Astrocyte (in vitro differentiated cells and primary cell): Measurements from ENCODE around the gene PAX8. TPM values are rescaled to one million over a fixed set of nuclear protein-coding genes. Genes with fewer than 3 reads are reported as not detected.
"Not testable (repeated sequence)": the region's sequence is repeated elsewhere in the genome, so short reads cannot be mapped to it uniquely, and the experiment has no call there.

Experiments used
- DNase-seq: peaks from one replicate; pipeline ENCODE4 v3.0.0-alpha.2; 2010; ENCODE audit warnings: low read depth
- FAIRE-seq: peaks from 2 replicates; lab custom pipeline; 2011; peaks lifted over from hg19 to GRCh38; lab: Jason Lieb, UNC
- H2AFZ ChIP-seq: 2 replicates; pipeline ENCODE4 v1.6.0; 2012; ENCODE audit warnings: low read depth, low read length, inconsistent platforms
- H3K27ac ChIP-seq: 2 replicates; pipeline ENCODE4 v1.5.1; 2011; ENCODE audit warnings: low read depth, low read length, inconsistent platforms
- H3K27me3 ChIP-seq: 2 replicates; pipeline ENCODE4 v1.6.0; 2011; ENCODE audit warnings: low read length, inconsistent platforms; ENCODE audit not compliant: insufficient read depth
- H3K36me3 ChIP-seq: 2 replicates; pipeline ENCODE4 v1.5.1; 2011; ENCODE audit warnings: low read length, inconsistent platforms; ENCODE audit not compliant: insufficient read depth
- H3K4me1 ChIP-seq: 2 replicates; pipeline ENCODE4 v1.5.1; 2011; ENCODE audit warnings: low read length, inconsistent platforms; ENCODE audit not compliant: insufficient read depth
- H3K4me2 ChIP-seq: 2 replicates; pipeline ENCODE4 v1.6.0; 2012; ENCODE audit warnings: low read length, inconsistent platforms
- H3K4me3 ChIP-seq: 2 replicates; pipeline ENCODE4 v1.5.1; 2011; ENCODE audit warnings: low read depth, mild to moderate bottlenecking, low read length, inconsistent platforms; ENCODE audit not compliant: insufficient read depth
- H3K79me2 ChIP-seq: 2 replicates; pipeline ENCODE4 v1.6.0; 2012; ENCODE audit warnings: mild to moderate bottlenecking, low read length, inconsistent platforms; ENCODE audit not compliant: insufficient read depth
- H3K9ac ChIP-seq: 2 replicates; pipeline ENCODE4 v1.6.0; 2012; ENCODE audit warnings: mild to moderate bottlenecking, low read length, inconsistent platforms
- H3K9me3 ChIP-seq: 2 replicates; pipeline ENCODE4 v1.5.1; 2012; ENCODE audit warnings: low read depth, mild to moderate bottlenecking, low read length, inconsistent platforms; ENCODE audit not compliant: insufficient read depth
- H4K20me1 ChIP-seq: 2 replicates; pipeline ENCODE4 v1.6.0; 2012; ENCODE audit warnings: low read length, inconsistent platforms; ENCODE audit not compliant: insufficient read depth
- H3K27ac Mint-ChIP-seq: one replicate; pipeline ENCODE4 v1.8.0; 2021; ENCODE audit warnings: mild to moderate bottlenecking, mixed read lengths; ENCODE audit not compliant: unreplicated experiment
- H3K27me3 Mint-ChIP-seq: one replicate; pipeline ENCODE4 v1.8.0; 2021; ENCODE audit warnings: low read depth, mixed read lengths; ENCODE audit not compliant: unreplicated experiment
- H3K36me3 Mint-ChIP-seq: one replicate; pipeline ENCODE4 v1.8.0; 2021; ENCODE audit warnings: low read depth, mixed read lengths; ENCODE audit not compliant: unreplicated experiment
- H3K4me1 Mint-ChIP-seq: one replicate; pipeline ENCODE4 v1.8.0; 2021; ENCODE audit warnings: low read depth, mixed read lengths; ENCODE audit not compliant: unreplicated experiment
- H3K4me3 Mint-ChIP-seq: one replicate; pipeline ENCODE4 v1.8.0; 2021; ENCODE audit warnings: mild to moderate bottlenecking, moderate library complexity, mixed read lengths; ENCODE audit not compliant: unreplicated experiment
- H3K9me3 Mint-ChIP-seq: one replicate; pipeline ENCODE4 v1.8.0; 2021; ENCODE audit warnings: mild to moderate bottlenecking, mixed read lengths; ENCODE audit not compliant: unreplicated experiment
- CTCF ChIP-seq: IDR thresholded peaks from 2 replicates; pipeline ENCODE4 v1.5.1; 2011; ENCODE audit warnings: low read depth, mild to moderate bottlenecking, inconsistent platforms, low read length, moderate library complexity; ENCODE audit not compliant: insufficient read depth
- EZH2 ChIP-seq: IDR thresholded peaks from 2 replicates; pipeline ENCODE4 v1.6.1; 2012; ENCODE audit warnings: mild to moderate bottlenecking, low read length, inconsistent platforms; ENCODE audit not compliant: insufficient read depth
- total RNA-seq: library from RNA; stranded (reverse); gene quantifications from 2 replicates; pipeline ENCODE4 v1.2.1, GENCODE V29; 2021

The PAX8 gene
- total RNA-seq, 1 donor from 2014 or later = 0.48 TPM

DNA sequence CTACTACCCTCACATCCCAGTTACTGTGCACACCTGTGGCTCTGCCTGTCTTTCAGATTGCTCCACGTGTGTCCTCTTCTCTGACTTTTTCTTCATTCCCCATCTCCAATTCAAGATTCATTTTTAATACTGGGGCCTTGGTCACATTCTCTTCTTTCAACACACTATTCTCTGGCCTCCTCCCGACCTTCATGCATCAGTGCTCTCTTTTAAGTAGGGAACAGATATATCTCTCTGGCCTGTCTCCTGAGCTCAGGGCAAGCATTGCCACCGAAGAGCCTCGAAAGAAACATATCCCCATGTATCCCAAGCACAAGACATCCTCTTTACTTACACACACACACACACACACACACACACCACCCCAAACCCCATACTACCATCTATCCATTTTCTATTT lies 21.6 kb upstream of the PAX8 start:
- Mint-ChIP-seq H3K36me3 (no peaks in the 10 kb centered on the region), H3K27ac (no peak overlapping the region), H3K27me3 (peaks cover 27% of the 10 kb centered on the region), H3K9me3 (peaks cover 4% of the 10 kb centered on the region), H3K4me3 (no peak overlapping the region), H3K4me1 (no peaks in the 10 kb centered on the region)
- FAIRE-seq = no peak
- no peak for TF ChIP-seq CTCF
- TF ChIP-seq EZH2 = no peak
- Histone ChIP-seq H3K4me2 (no peak overlapping the region), H3K27ac (no peak overlapping the region), H3K27me3 (no peaks in the 10 kb centered on the region), H3K36me3 (no peaks in the 10 kb centered on the region), H3K79me2 (no peaks in the 10 kb centered on the region), H4K20me1 (no peaks in the 10 kb centered on the region), H3K9me3 (no peaks in the 10 kb centered on the region), H3K4me3 (no peak overlapping the region), H3K4me1 (no peaks in the 10 kb centered on the region), H2AFZ (no peak overlapping the region), H3K9ac (no peak overlapping the region)
- no peak for DNase-seq

DNA sequence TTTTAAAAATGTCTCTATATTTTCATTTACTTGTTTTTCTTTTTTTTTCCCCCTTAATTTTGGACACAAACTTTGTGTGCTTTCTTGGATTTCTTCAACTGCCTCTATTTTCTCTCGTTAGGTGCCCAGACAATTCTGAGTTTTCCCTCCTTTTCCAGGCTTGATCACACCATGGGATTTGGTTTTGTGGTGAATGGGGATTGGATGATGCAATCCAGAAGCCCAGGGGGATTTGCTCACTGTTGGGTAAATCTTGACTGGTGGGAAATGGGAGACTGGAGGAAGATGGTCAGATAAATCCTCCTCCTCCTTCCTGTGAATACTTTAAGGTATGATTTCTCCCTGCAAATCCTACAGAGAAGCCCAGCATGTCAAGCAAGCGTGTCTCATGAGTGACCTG lies 19.5 kb upstream of the PAX8 start:
- Histone ChIP-seq H3K27me3 (no peaks in the 10 kb centered on the region), H3K9ac (no peak overlapping the region), H3K36me3 (no peaks in the 10 kb centered on the region), H3K4me1 (no peaks in the 10 kb centered on the region), H3K4me2 (no peak overlapping the region), H3K79me2 (no peaks in the 10 kb centered on the region), H3K4me3 (no peak overlapping the region), H3K27ac (no peak overlapping the region), H4K20me1 (no peaks in the 10 kb centered on the region), H2AFZ (no peak overlapping the region), H3K9me3 (no peaks in the 10 kb centered on the region)
- peaks cover 32% of the 10 kb centered on the region for H3K27me3 Mint-ChIP-seq
- H3K9me3 Mint-ChIP-seq = peaks cover 9% of the 10 kb centered on the region
- TF ChIP-seq EZH2 = no peak
- no peak for TF ChIP-seq CTCF
- no peaks in the 10 kb centered on the region for H3K4me1 Mint-ChIP-seq
- no peak for DNase-seq
- no peak overlapping the region for H3K4me3 Mint-ChIP-seq
- no peaks in the 10 kb centered on the region for H3K36me3 Mint-ChIP-seq
- H3K27ac Mint-ChIP-seq = no peak overlapping the region
- no peak for FAIRE-seq

GRCh38 chr2:113297590-113297989 lies 18.9 kb upstream of the PAX8 start:
- not testable (repeated sequence) for H3K79me2 ChIP-seq, H3K36me3 Mint-ChIP-seq, H3K36me3 ChIP-seq, FAIRE-seq, H3K27ac Mint-ChIP-seq, H3K4me1 Mint-ChIP-seq, H4K20me1 ChIP-seq, H2AFZ ChIP-seq, H3K4me2 ChIP-seq, H3K4me3 Mint-ChIP-seq, H3K27me3 ChIP-seq, H3K4me1 ChIP-seq, H3K9me3 ChIP-seq, H3K27ac ChIP-seq, DNase-seq, H3K9ac ChIP-seq, H3K4me3 ChIP-seq, H3K9me3 Mint-ChIP-seq
- TF ChIP-seq CTCF = peak; percentile 13
- H3K27me3 Mint-ChIP-seq = peaks cover 38% of the 10 kb centered on the region
